ENCODE results near the gene GUCY2D.
"Not testable (repeated sequence)": the region's sequence is repeated elsewhere in the genome, so short reads cannot be mapped to it uniquely, and the experiment has no call there.

GUCY2D gene

GRCh38 chr17:8001976-8002720 lies at the start of gene GUCY2D:
Gene GUCY2D (plus strand): TSS chr17:8002615. CDS start chr17:8003048, 433 bp downstream.
- Histone ChIP-seq H3K9ac (ENCODE audit: low read length) (no peak within 1 kb of the TSS), H3K27ac (ENCODE audit: low read length) (no peak within 1 kb of the TSS), H3K9me3 (ENCODE audit: control insufficient read depth, low read depth, low read length) (no peaks in the 10 kb centered on the region), H3K4me1 (ENCODE audit: control insufficient read depth, low read depth, low read length) (no peaks in the 10 kb centered on the region), H3K36me3 (ENCODE audit: control insufficient read depth, low read depth, low read length) (no peaks in the 10 kb centered on the region), H3K4me3 (ENCODE audit: low read length) (no peak within 1 kb of the TSS), H3K27me3 (ENCODE audit: control insufficient read depth, insufficient read depth, low read length) (no peaks in the 10 kb centered on the region)

- not testable (repeated sequence) for H3K27ac ChIP-seq (ENCODE audit: low read length); H3K4me1 ChIP-seq (ENCODE audit: control insufficient read depth, low read depth, low read length); H3K9ac ChIP-seq (ENCODE audit: low read length); H3K27me3 ChIP-seq (ENCODE audit: control insufficient read depth, insufficient read depth, low read length); H3K36me3 ChIP-seq (ENCODE audit: control insufficient read depth, low read depth, low read length); H3K4me3 ChIP-seq (ENCODE audit: low read length); H3K9me3 ChIP-seq (ENCODE audit: control insufficient read depth, low read depth, low read length)
Observed at GRCh38 chr17:7953266-7953665, 49.1 kb upstream of the GUCY2D start.

GRCh38 chr17:7955414-7956227 lies 46.8 kb upstream of the GUCY2D start:
- no peak overlapping the region for H3K27ac ChIP-seq (ENCODE audit: low read length)
- H3K27me3 ChIP-seq (ENCODE audit: control insufficient read depth, insufficient read depth, low read length) = no peaks in the 10 kb centered on the region
- H3K4me1 ChIP-seq (ENCODE audit: control insufficient read depth, low read depth, low read length) = no peaks in the 10 kb centered on the region
- no peak overlapping the region for H3K9ac ChIP-seq (ENCODE audit: low read length)
- H3K4me3 ChIP-seq (ENCODE audit: low read length) = no peak overlapping the region
- no peaks in the 10 kb centered on the region for H3K9me3 ChIP-seq (ENCODE audit: control insufficient read depth, low read depth, low read length)
- H3K36me3 ChIP-seq (ENCODE audit: control insufficient read depth, low read depth, low read length) = no peaks in the 10 kb centered on the region

GRCh38 chr17:7956228-7956965 lies 46.0 kb upstream of the GUCY2D start:
- no peaks in the 10 kb centered on the region for H3K4me1 ChIP-seq (ENCODE audit: control insufficient read depth, low read depth, low read length)
- no peak overlapping the region for H3K9ac ChIP-seq (ENCODE audit: low read length)
- no peak overlapping the region for H3K4me3 ChIP-seq (ENCODE audit: low read length)
- H3K27ac ChIP-seq (ENCODE audit: low read length) = no peak overlapping the region
- no peaks in the 10 kb centered on the region for H3K9me3 ChIP-seq (ENCODE audit: control insufficient read depth, low read depth, low read length)
- no peaks in the 10 kb centered on the region for H3K27me3 ChIP-seq (ENCODE audit: control insufficient read depth, insufficient read depth, low read length)
- no peaks in the 10 kb centered on the region for H3K36me3 ChIP-seq (ENCODE audit: control insufficient read depth, low read depth, low read length)

- Histone ChIP-seq H3K27me3 (ENCODE audit: control insufficient read depth, insufficient read depth, low read length) (no peaks in the 10 kb centered on the region), H3K27ac (ENCODE audit: low read length) (no peak overlapping the region), H3K9me3 (ENCODE audit: control insufficient read depth, low read depth, low read length) (no peaks in the 10 kb centered on the region), H3K9ac (ENCODE audit: low read length) (no peak overlapping the region), H3K36me3 (ENCODE audit: control insufficient read depth, low read depth, low read length) (no peaks in the 10 kb centered on the region), H3K4me1 (ENCODE audit: control insufficient read depth, low read depth, low read length) (no peaks in the 10 kb centered on the region), H3K4me3 (ENCODE audit: low read length) (no peak overlapping the region)
Observed at GRCh38 chr17:7959503-7960253, 42.7 kb upstream of the GUCY2D start.

- no peaks in the 10 kb centered on the region for H3K4me1 ChIP-seq (ENCODE audit: control insufficient read depth, low read depth, low read length)
- no peaks in the 10 kb centered on the region for H3K27me3 ChIP-seq (ENCODE audit: control insufficient read depth, insufficient read depth, low read length)
- H3K9ac ChIP-seq (ENCODE audit: low read length) = no peak overlapping the region
Observed at GRCh38 chr17:7961421-7961820, 41.0 kb upstream of the GUCY2D start.

GRCh38 chr17:7967751-7968150 lies 34.7 kb upstream of the GUCY2D start:
- no peak overlapping the region for H3K4me3 ChIP-seq (ENCODE audit: low read length)
- H3K9me3 ChIP-seq (ENCODE audit: control insufficient read depth, low read depth, low read length) = no peaks in the 10 kb centered on the region
- H3K36me3 ChIP-seq (ENCODE audit: control insufficient read depth, low read depth, low read length) = no peaks in the 10 kb centered on the region
- H3K27me3 ChIP-seq (ENCODE audit: control insufficient read depth, insufficient read depth, low read length) = no peaks in the 10 kb centered on the region
- H3K4me1 ChIP-seq (ENCODE audit: control insufficient read depth, low read depth, low read length) = no peaks in the 10 kb centered on the region
- no peak overlapping the region for H3K9ac ChIP-seq (ENCODE audit: low read length)
- H3K27ac ChIP-seq (ENCODE audit: low read length) = no peak overlapping the region

More at GRCh38 chr17:7961421-7961820, 41.0 kb upstream of the GUCY2D start:
- Histone ChIP-seq H3K36me3 (ENCODE audit: control insufficient read depth, low read depth, low read length) (no peaks in the 10 kb centered on the region), H3K4me3 (ENCODE audit: low read length) (no peak overlapping the region), H3K27ac (ENCODE audit: low read length) (no peak overlapping the region), H3K9me3 (ENCODE audit: control insufficient read depth, low read depth, low read length) (no peaks in the 10 kb centered on the region)

GRCh38 chr17:7969433-7969832 lies 33.0 kb upstream of the GUCY2D start:
- Histone ChIP-seq H3K36me3 (ENCODE audit: control insufficient read depth, low read depth, low read length) (no peaks in the 10 kb centered on the region), H3K27ac (ENCODE audit: low read length) (no peak overlapping the region), H3K4me1 (ENCODE audit: control insufficient read depth, low read depth, low read length) (no peaks in the 10 kb centered on the region), H3K9ac (ENCODE audit: low read length) (no peak overlapping the region), H3K4me3 (ENCODE audit: low read length) (no peak overlapping the region), H3K9me3 (ENCODE audit: control insufficient read depth, low read depth, low read length) (no peaks in the 10 kb centered on the region), H3K27me3 (ENCODE audit: control insufficient read depth, insufficient read depth, low read length) (no peaks in the 10 kb centered on the region)

GRCh38 chr17:7971651-7972050 lies 30.8 kb upstream of the GUCY2D start:
- Histone ChIP-seq H3K27ac (ENCODE audit: low read length) (no peak overlapping the region), H3K36me3 (ENCODE audit: control insufficient read depth, low read depth, low read length) (no peaks in the 10 kb centered on the region), H3K4me1 (ENCODE audit: control insufficient read depth, low read depth, low read length) (no peaks in the 10 kb centered on the region), H3K27me3 (ENCODE audit: control insufficient read depth, insufficient read depth, low read length) (no peaks in the 10 kb centered on the region), H3K9me3 (ENCODE audit: control insufficient read depth, low read depth, low read length) (peaks cover 3% of the 10 kb centered on the region), H3K4me3 (ENCODE audit: low read length) (no peak overlapping the region), H3K9ac (ENCODE audit: low read length) (no peak overlapping the region)

- Histone ChIP-seq H3K4me3 (ENCODE audit: low read length) (no peak overlapping the region), H3K9me3 (ENCODE audit: control insufficient read depth, low read depth, low read length) (peaks cover 3% of the 10 kb centered on the region), H3K36me3 (ENCODE audit: control insufficient read depth, low read depth, low read length) (no peaks in the 10 kb centered on the region), H3K4me1 (ENCODE audit: control insufficient read depth, low read depth, low read length) (no peaks in the 10 kb centered on the region), H3K27me3 (ENCODE audit: control insufficient read depth, insufficient read depth, low read length) (no peaks in the 10 kb centered on the region), H3K27ac (ENCODE audit: low read length) (no peak overlapping the region), H3K9ac (ENCODE audit: low read length) (no peak overlapping the region)
Observed at GRCh38 chr17:7972131-7972785, 30.2 kb upstream of the GUCY2D start.
